Activated CD4-positive, alpha-beta T cell treated with anti-CD3 and anti-CD28 coated beads, Interleukin-2, amount 50 U/mL, for 24 hours (primary cell): Measurements from ENCODE around the gene NAV2.

Experiments
- DNase-seq, 2 donors: peaks; one replicate each; pipeline ENCODE4 v3.0.0-alpha.2; 2020; ENCODE audit warnings: low read depth in 1 of 2, low spot score in 1 of 2

The NAV2 gene

DNA sequence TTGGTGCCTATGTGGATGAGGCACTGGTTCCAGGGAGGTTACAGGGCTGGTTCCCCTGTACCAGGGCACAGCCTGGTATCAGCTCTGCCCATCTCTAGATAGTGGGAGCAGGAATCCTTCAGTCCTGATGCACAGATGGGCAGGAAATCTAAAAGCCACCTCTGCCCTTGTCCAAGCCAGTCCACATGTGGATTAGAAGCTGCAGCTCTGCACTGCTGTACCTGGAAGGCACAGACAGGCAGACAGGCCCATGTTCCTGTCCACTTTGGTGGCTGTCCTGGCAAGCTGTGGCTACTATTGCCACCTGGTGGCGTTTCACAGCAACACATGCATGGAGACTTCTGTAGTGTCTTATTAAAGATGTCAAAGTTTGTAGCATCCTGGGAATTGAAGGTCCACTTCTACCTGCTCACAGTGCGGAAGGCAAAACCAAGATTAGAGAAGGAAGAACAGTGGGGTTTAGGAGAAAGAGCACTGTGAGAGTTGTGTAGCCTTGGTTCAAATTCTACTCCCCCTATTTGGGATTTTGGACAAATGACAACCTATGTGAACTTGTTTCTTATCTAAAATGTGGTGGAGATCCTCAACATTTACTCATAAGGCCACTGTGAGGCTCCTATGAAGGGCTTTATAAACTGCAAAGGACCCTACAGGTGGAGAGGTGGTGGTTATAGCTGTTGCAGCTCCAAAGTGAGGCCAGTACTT, 30.1 kb downstream of the NAV2 start:
- DNase-seq = peak; percentile 46 to 56

DNA sequence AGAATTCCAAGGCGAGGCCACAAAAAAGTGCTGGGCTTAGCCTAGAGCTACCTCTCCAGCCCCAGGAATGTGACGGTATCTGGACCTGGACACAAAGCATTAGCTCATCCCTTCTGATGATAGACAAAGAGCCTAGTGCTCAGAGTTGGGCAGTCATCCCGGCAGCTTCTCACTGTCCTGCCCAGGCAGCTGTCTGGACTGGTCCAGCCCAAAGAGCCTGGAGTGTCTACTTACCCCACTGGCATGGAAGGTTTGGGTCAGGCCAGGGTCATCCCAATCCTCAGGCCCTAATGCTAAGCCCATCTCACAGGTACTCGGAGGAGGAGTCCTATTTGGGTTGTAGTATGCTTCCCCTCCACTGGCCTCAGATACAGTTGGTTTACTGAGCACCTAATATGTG, 31.0 kb downstream of the NAV2 start:
- DNase-seq = no peak

DNA sequence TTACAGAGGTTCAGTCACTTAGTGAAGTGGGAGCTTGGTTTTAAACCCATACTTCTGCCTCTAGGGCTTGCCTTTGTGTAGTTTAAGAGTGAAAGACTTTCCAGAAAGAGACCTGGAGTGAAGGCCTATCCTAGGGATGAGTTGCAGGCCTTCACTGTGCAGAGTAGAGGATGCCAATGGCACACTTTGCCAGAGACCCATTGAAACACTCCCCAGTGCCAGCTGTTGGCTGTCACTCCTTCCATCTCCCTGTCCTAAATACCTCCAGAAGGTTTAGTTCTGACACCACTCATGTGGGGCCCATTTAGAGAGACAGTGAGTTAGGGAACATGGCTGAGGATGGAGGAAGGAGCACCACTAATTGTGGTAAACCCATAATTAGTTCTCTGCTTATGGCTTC, 31.5 kb downstream of the NAV2 start:
- DNase-seq = no peak

DNA sequence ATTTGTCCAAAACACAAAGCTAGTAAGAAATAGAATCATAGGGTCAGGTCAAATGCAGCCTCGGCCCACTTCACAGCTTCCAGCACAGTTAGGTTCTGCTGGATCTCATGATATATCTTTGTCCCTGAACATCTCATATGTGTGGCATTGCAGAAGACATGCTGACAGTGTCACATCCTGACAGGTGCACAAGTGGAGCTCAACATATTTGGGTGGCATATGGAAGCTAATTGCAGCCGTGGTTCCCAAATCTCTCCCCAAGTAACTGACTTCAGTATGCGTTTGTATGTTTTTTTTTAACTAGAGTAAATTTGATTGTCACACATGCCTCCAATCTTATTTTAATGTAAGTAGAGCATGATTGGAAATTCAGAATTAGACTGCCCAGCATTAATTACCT, 33.4 kb downstream of the NAV2 start:
- no peak for DNase-seq

DNA sequence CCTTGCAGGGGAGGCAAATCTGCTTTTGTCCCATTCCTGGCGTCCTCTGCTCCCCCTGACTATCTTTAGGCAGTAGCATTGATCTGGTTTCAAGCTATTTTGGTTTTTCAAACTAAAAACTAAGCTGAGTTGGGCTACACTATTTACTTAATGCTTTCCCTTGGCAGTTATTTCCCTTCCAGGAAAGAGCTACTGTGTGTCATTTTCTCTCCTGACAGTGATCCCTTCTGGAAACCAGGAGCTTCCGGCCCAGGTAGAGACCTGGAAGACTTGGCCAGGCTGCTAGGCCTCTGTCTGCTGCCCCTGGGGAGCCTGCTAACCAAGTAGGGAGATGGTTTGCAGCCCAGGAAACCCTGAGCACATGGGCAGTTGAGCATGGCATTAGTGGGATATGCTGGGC, 35.0 kb downstream of the NAV2 start:
- no peak for DNase-seq

DNA sequence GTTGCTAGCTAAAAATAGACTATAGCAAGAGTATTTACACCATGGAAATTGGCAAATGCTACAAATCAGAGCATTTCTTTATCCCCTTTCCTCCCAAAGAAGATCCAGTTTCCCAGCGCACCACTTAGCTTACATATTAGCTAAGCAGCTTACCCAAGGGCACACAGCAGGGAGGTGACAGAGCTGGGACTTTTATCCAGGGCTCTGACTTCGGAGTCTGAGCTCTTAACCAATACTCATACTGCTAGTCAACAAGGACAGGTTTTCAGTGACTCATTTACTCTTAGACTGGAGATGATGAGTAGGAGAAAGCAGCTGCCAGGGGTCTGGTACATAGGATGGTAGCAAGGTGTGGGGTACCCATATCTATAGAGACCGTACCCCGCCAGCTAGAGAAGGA, 38.4 kb downstream of the NAV2 start:
- no peak for DNase-seq

DNA sequence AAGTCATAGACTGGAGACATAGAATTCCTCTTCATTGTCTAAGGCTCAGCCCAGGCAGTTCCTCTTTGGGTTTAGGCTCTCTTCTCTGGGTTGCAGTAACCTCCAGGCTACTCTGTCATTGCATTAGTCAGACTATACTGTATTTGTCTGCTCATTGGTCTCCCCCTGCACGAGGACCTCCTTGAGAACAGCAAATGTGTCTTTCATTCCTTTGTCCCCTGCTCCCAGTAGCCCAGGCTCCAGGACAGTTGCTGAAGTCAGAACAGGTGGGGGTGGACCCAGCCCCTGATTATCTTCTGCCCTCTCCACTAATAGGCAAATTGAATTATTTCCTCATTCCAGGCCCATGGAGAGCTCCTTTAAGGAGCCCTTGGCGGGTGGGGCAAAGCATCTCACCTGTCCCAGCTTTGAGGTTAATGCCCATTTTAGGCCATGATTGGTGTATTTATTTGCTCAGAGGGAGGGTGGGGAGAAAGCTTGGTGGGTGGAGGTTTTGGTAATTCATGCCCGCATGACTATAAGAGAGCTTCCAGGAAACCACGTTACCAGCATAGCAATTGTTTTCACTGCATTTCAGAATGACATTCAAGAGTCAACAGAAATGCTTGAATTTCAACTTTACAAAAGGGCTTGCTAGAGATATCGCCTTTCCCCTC, 40.9 kb downstream of the NAV2 start:
- DNase-seq = no peak

DNA sequence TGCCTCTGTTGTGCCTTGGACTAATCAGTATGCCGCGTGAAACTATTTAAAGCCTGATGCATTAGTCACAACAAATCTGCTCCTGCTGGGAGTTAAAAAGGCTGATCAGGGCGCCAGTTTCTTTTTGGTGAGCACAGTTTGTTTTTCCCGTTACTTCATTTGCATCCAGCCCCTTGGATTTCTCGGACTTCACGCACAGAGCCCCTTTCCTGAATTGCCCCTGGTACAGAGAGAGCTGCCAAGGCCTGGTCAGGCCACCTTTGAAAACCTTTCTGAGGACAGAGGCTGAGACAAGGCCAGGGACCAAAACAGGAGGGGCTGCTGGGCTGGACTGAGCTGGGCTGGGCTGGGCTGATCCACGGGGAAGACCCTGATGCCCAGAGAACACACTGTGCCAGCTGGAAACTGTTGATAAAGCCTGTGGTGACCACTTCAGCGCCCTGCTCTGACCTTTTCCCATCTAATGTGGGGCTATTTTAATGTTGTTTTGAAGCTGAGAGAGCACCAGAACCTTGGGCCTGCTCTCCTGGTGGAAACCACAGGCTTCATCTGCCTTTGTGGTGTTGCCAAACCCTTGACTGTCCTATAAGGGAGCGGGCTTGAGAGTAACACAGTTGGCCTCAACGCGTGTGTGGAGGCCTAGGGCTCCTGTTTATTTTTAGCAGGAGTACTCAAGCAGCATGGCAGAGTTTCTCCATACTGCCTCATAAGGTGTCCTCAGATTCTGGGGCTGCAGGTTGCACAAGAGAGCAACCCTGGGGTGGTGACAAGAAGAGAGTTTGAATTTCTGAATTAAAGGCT, 44.2 kb downstream of the NAV2 start:
- no peak for DNase-seq

DNA sequence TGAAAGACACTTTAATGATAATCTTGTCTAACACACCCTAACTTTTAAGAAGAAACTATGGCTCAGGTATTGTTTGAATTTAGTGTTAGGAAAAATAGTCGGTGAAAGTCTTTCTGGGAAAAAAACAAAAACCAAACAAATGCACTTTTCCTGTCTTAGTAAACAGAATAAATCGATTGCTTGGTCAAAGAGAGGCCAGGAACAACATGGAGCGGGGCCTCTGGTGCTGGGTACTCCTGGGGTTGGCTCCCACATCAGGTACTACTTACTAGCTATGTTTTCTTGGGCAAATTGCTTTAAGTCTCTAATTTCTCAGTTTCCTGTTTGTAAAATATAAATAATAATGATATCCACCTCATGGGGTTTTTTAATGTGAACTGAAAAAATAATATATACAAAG, 46.8 kb downstream of the NAV2 start:
- no peak for DNase-seq

DNA sequence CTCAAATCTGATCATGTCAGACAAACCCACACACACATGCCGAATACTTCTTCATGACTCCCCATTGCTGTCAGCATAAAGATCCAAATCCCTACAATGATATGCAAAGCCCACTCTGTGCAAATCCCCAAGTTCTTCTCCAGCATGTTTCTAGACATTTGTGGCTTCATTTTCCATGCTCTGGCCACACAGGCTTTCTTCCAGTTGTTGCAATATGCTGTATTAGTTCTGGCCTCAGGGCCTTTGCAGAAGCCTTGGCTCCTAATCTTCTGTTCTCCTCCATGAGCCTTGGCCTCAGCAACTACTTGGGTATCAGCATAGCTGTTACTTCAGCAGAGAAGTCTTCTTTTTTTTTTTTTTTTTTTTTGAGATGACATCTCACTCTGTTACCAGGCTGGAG, 49.6 kb downstream of the NAV2 start:
- no peak for DNase-seq

DNA sequence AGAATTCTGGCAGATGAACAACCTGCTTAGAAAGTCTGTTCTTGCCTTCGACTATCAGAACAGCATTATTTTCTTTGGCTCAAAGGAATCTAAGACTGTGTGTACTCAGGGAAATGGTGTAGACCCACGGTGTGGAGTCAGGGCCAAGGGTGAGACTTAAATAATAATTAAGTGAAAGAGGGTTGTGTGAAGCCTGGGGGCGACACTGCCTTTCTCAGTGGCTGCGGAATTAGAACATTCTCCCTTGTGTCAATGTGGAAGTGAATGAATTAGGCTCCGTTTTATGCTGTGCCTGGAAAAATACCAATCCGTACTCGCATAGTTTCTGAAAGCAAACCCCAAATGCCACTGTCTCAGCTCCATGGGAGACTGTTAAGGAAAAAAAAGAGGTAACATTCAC, 50.7 kb downstream of the NAV2 start:
- DNase-seq = no peak

DNA sequence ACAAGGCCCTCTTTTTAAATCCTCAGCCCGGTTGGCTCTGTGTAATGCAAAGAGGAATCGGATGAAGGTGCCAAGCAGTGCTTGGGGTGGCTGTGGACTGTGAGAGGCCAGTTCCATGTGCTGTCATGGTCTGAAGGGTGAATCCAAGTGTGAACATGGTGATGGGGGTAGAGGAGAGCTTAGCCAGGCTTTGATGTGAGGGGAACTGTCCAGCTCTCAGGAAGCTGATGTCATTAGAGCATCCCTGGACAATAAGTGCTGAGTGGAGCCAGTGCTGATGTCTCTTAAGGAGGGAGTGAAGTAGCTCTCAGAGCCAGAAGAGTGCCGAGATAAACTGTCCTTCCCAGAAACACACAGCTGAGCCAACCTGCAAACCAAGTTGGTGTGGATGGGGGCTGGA, 53.6 kb downstream of the NAV2 start:
- no peak for DNase-seq

DNA sequence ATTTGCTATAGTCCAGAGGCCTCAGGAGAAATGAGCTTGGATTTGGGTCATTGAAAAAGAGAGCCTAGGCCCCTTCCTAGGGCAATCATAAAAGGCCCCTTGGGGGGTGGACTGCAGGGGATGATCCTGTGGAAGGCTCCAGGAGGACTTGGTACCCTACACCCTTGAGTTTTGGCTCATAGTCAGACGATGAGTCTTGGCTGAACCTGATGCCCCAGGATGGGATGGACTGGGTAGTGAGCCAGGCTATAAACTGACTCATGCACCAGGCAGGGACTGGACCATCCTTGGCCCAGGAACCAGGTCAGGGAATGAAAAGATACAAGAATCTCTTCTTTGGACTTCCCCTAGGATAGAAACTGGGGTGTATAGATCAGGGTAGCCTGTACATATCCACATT, 54.2 kb downstream of the NAV2 start:
- no peak for DNase-seq

DNA sequence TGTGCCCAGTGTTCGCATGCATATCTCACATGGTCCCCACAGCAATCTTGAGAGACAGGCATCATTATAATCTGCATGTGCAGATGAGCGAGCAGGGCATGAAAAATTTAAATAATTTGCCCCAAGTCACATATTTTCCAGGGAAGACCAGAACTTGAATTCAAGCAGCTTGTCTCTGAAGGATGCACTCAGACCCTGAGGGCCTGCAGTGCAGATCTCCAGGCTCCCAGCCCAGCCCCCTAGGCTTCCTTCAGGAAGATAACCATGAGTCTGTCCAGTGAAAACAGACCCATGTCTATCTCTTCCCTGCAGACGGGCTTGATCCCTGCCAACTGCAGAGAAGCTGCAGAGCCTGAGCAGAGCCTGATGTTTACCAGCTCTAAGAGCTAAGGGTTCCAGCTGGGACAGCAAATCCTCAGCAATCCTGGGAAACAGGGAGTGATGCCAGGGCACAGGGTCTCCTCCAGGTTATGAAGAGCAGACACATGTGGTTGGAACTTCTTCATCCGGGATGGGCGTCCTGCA, 55.1 kb downstream of the NAV2 start:
- no peak for DNase-seq

DNA sequence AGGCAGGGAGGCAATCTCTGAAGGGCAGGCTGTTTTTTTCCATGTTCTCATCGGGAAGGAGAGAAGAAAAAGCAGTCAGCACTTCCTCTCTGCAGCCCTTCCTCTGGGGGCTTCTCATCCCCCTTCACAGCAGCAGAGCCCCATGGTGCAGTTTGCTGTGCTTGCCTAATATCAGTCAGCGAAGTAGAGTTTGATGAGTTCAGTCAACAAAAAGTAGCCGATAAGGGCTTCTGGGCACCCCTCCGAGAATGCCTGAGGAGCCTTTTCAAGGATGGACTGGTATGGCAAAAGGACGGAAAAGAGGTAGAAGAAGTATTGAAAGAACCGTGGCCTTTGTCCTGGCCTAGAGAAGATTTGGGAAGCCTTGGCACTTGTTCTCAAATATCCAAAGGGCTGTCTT, 55.6 kb downstream of the NAV2 start:
- DNase-seq = no peak

DNA sequence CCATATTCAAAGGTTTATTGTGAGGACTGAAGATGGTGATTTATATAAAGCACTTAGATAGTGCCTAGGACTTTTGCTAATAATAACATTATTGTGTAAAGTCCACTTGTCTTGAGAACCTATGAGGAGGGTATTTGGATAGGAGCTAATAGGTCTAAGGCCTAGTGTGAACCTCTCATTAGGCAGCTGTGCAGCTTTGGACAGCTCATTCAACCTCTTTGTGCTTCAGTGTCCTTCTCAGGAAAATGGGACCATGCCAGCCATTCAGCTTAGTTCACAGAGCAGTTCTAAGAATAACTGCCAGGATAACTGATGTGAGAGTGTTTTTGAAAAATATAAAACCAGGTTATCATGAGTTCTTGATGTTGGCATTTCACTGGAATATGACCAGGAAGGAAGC, 56.2 kb downstream of the NAV2 start:
- DNase-seq = no peak

DNA sequence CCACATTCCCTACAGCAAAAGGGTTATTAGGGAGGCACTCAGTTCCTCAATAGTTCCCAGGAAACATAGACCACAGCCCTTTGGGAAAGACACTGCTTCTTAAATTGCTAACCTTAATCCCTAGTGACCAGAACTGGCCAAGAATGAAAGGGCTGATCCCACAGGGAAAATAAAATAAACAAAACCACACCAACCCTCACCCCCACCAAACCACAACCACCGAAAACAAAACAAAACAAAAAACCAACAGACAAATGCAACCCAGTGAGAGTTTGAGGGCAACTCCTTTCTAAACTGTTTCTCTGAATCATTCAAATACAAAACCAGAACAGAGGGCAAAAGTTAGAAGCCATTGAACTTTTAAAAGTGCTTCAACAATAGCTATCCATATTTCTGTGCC, 57.2 kb downstream of the NAV2 start:
- DNase-seq = no peak

DNA sequence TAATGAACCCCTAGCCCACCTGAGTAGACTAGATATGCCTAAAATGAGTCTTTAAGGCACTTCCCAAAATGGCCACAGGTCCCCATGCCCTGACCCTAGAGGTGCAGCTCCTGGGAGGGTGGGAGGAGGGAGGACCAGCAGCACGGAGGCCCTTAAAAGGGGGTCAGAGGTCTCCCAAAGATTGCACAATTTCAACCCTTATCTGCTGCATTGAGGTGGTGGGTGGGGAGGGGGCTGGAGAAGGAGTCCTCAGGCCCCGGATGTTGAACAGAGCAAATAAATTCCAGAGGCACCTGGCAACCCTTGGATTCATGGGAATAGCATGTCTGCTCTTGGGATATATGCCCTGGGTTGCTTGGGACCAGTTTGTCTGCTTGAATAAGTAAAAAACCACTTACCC, 57.6 kb downstream of the NAV2 start:
- no peak for DNase-seq

DNA sequence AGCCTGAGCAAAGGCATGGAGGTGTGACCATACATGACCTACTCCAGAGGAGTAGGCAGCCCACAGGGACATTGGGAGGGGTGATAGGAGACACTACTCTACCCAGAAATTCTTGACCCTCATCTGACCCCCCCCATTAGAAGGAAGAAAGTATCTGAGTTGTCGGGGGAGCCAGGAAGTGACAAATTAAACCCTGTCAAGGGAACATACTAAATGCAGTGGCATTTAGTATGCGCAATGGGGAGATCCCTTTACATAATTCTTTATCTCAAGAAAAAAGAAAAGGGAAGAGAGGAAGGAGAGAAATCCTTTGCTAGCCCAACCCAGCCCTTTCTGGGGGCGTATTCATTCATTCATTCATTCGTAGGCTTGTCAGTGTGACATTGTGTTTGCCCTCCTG, 58.8 kb downstream of the NAV2 start:
- DNase-seq = no peak

DNA sequence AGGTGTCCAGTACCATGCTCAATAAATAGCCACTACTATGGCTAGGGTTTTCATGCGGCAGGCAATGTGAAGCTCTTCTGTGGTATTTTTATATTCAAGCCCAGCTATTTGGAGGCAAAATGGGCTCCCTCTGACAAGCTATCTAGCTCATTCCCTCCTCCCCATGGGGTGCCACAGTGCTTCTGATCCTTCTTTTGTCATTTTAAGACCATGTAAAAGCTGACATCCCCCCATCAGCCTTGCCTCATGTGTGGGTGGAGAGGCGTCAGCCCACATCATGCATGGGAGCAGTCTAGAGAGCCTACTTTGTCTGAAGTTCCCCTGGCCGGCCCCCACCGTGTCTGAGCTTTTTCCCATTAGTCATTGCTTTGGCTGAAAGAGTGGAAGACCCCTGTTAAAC, 59.8 kb downstream of the NAV2 start:
- DNase-seq = no peak

DNA sequence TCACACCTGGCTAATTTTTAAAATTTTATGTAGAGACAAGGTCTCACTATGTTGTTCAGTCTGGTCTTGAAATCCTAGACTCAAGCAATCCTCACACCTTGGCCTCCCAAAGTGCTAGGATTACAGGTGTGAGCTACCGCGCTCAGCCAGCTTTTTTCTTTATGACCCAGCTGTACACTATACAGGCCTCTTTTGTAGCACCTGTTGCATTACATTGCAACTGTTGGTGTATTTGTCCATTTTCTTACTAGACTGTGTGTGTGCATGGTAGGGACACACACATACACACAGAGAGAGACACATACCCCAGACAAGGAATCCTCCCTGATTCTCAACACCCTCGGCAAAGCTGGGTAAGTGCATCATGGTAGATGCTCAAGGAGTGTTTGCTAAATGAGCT, 61.7 kb downstream of the NAV2 start:
- DNase-seq = no peak
